ENCODE measurements around the gene METTL22.

Gene METTL22

GRCh38 chr16:8696880-8697279 is 75.4 kb downstream of the METTL22 start:
- no peak for DNase-seq

- no peak for DNase-seq
Measured at GRCh38 chr16:8697965-8698364, 76.5 kb downstream of the METTL22 start.

Data from stimulated activated naive CD4-positive, alpha-beta T cell treated with Interleukin-2 at 50 U/mL for 16 hours (primary cell).